Peyer's patch (tissue), 4 donors: ENCODE results near the gene MGLL.

Source experiments
- POLR2A ChIP-seq, 2 donors: fragments of 450-650 bp; IDR thresholded peaks; one replicate each; pipeline ENCODE4 v1.5.1; 2017; ENCODE audit warnings: antibody characterized with exemption in 2 of 2, mild to moderate bottlenecking in 2 of 2, moderate library complexity in 2 of 2
- TF ChIP-seq, protein P1 (sequence below), 6 experiments: fragments of 450-650 bp in 4 of 6; fragments of 200-600 bp in 2 of 6; sonication (generic) in 1 of 6; IDR thresholded peaks; one replicate each; pipeline ENCODE4 v1.5.1; 2017 to 2019; ENCODE audit warnings: antibody characterized with exemption in 6 of 6, mild to moderate bottlenecking in 3 of 6, moderate library complexity in 1 of 6

DNA sequence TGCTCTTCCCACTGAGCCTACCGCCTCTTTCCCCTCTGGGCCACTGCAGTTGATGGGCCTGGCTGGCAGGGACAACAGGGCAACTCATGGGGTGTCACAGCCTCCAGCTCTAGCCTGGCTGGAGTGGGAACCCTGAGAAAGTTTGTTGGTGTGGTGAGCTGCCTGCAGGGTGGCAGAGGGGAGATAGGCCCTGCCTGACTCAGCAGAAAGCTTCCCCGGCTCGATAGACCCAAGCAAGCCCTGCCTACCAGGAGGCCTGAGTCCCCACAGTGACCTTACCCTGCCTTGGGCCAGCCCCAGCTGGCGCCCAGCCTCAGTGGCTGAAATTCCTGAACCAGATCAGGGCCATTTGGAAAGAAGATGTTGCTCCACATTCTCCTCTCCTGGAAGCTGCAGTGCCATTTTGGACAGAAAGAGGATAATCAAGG lies 120.2 kb downstream of the MGLL start:
- TF ChIP-seq, protein P1, sequence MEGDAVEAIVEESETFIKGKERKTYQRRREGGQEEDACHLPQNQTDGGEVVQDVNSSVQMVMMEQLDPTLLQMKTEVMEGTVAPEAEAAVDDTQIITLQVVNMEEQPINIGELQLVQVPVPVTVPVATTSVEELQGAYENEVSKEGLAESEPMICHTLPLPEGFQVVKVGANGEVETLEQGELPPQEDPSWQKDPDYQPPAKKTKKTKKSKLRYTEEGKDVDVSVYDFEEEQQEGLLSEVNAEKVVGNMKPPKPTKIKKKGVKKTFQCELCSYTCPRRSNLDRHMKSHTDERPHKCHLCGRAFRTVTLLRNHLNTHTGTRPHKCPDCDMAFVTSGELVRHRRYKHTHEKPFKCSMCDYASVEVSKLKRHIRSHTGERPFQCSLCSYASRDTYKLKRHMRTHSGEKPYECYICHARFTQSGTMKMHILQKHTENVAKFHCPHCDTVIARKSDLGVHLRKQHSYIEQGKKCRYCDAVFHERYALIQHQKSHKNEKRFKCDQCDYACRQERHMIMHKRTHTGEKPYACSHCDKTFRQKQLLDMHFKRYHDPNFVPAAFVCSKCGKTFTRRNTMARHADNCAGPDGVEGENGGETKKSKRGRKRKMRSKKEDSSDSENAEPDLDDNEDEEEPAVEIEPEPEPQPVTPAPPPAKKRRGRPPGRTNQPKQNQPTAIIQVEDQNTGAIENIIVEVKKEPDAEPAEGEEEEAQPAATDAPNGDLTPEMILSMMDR (IDR thresholded peaks at IDR 0.05), result no peak
- no peak for TF ChIP-seq POLR2A (IDR thresholded peaks at IDR 0.05)
